H9 (cell line): ENCODE data around the gene MOB4. TPM values are rescaled to one million over a fixed set of nuclear protein-coding genes. Genes with fewer than 3 reads are reported as not detected.

ENCODE experiments used
- DNase-seq: peaks from one replicate; pipeline ENCODE4 v3.0.0-alpha.2; 2017
- H2AFZ ChIP-seq: one replicate; pipeline ENCODE4 v1.6.1; 2013; ENCODE audit warnings: mild to moderate bottlenecking, low read length, control low read depth, moderate library complexity
- H2AK5ac ChIP-seq: 2 replicates; pipeline ENCODE4 v1.6.1; 2013; ENCODE audit warnings: low read length, control low read depth, mixed read lengths; ENCODE audit not compliant: insufficient read length
- H2BK120ac ChIP-seq: one replicate; pipeline ENCODE4 v1.6.1; 2013; ENCODE audit warnings: low read depth, mild to moderate bottlenecking, low read length, control low read depth, inconsistent platforms; ENCODE audit not compliant: poor library complexity, severe bottlenecking
- H2BK12ac ChIP-seq: 2 replicates; pipeline ENCODE4 v1.6.1; 2013; ENCODE audit warnings: low read length, control low read depth, mixed read lengths, low read depth; ENCODE audit not compliant: insufficient read length
- H2BK15ac ChIP-seq: 2 replicates; pipeline ENCODE4 v1.6.1; 2013; ENCODE audit warnings: low read depth, low read length, control low read depth
- H2BK20ac ChIP-seq: one replicate; pipeline ENCODE4 v1.6.1; 2013; ENCODE audit warnings: low read depth, mild to moderate bottlenecking, low read length, control low read depth, inconsistent platforms; ENCODE audit not compliant: poor library complexity, severe bottlenecking
- H2BK5ac ChIP-seq: 2 replicates; pipeline ENCODE4 v1.6.1; 2013; ENCODE audit warnings: low read length, control low read depth, mixed read lengths; ENCODE audit not compliant: insufficient read length
- H3K14ac ChIP-seq: 2 replicates; pipeline ENCODE4 v1.6.1; 2013; ENCODE audit warnings: low read length, control low read depth; ENCODE audit not compliant: insufficient read depth
- H3K18ac ChIP-seq: 2 replicates; pipeline ENCODE4 v1.6.1; 2013; ENCODE audit warnings: low read depth, mild to moderate bottlenecking, mixed read lengths, low read length, control low read depth; ENCODE audit not compliant: insufficient read length
- H3K23ac ChIP-seq: 2 replicates; pipeline ENCODE4 v1.6.1; 2013; ENCODE audit warnings: low read length, control low read depth, mixed read lengths, low read depth; ENCODE audit not compliant: insufficient read length
- H3K23me2 ChIP-seq: 2 replicates; pipeline ENCODE4 v1.6.1; 2013; ENCODE audit warnings: low read depth, mild to moderate bottlenecking, mixed read lengths, low read length, control low read depth; ENCODE audit not compliant: insufficient read length, poor library complexity, severe bottlenecking
- H3K27ac ChIP-seq: 2 replicates; pipeline ENCODE4 v1.5.1; 2013; ENCODE audit warnings: low read length, control low read depth, mixed read lengths, low read depth; ENCODE audit not compliant: insufficient read length
- H3K27me3 ChIP-seq: 2 replicates; pipeline ENCODE4 v1.6.1; 2013; ENCODE audit warnings: low read length, control low read depth, inconsistent platforms; ENCODE audit not compliant: insufficient read depth
- H3K4ac ChIP-seq: 2 replicates; pipeline ENCODE4 v1.6.1; 2013; ENCODE audit warnings: low read depth, mild to moderate bottlenecking, control low read depth, inconsistent platforms, low read length, moderate library complexity
- H3K4me1 ChIP-seq: 2 replicates; pipeline ENCODE4 v1.6.1; 2013; ENCODE audit warnings: low read length, control low read depth, inconsistent platforms; ENCODE audit not compliant: insufficient read depth
- H3K4me2 ChIP-seq: 2 replicates; pipeline ENCODE4 v1.6.1; 2013; ENCODE audit warnings: low read length, control low read depth, mixed read lengths; ENCODE audit not compliant: insufficient read length, insufficient read depth
- H3K56ac ChIP-seq: 2 replicates; pipeline ENCODE4 v1.6.1; 2013; ENCODE audit warnings: low read depth, mild to moderate bottlenecking, mixed read lengths, low read length, control low read depth; ENCODE audit not compliant: insufficient read length
- H3K79me1 ChIP-seq: 2 replicates; pipeline ENCODE4 v1.6.1; 2013; ENCODE audit warnings: low read depth, mild to moderate bottlenecking, moderate library complexity, low read length, control low read depth, inconsistent platforms; ENCODE audit not compliant: insufficient read depth, poor library complexity, severe bottlenecking
- H3K79me2 ChIP-seq: 2 replicates; pipeline ENCODE4 v1.6.1; 2013; ENCODE audit warnings: low read length, control low read depth, inconsistent platforms; ENCODE audit not compliant: insufficient read depth
- H3K9ac ChIP-seq: 2 replicates; pipeline ENCODE4 v1.6.1; 2013; ENCODE audit warnings: low read length, control low read depth, mixed read lengths; ENCODE audit not compliant: insufficient read length; ENCODE audit errors: extremely low read depth
- H3K9me3 ChIP-seq: one replicate; pipeline ENCODE4 v1.6.1; 2013; ENCODE audit warnings: low read depth, low read length, inconsistent platforms; ENCODE audit not compliant: control insufficient read depth
- H3T11ph ChIP-seq: one replicate; pipeline ENCODE4 v1.6.1; 2013; ENCODE audit warnings: mild to moderate bottlenecking, low read length, control low read depth, inconsistent platforms
- H4K20me1 ChIP-seq: one replicate; pipeline ENCODE4 v1.6.1; 2013; ENCODE audit not compliant: control insufficient read depth, insufficient read length, insufficient read depth
- H4K5ac ChIP-seq: 2 replicates; pipeline ENCODE4 v1.6.1; 2013; ENCODE audit warnings: low read depth, mild to moderate bottlenecking, mixed read lengths, low read length, control low read depth; ENCODE audit not compliant: insufficient read length
- H4K8ac ChIP-seq: replicated peaks from 2 replicates; pipeline ENCODE4 v1.6.1; 2013; ENCODE audit warnings: low read length, control low read depth, mixed read lengths, low read depth; ENCODE audit not compliant: insufficient read length
- H4K91ac ChIP-seq: 2 replicates; pipeline ENCODE4 v1.6.1; 2013; ENCODE audit warnings: low read depth, mild to moderate bottlenecking, moderate library complexity, mixed read lengths, low read length, control low read depth; ENCODE audit not compliant: insufficient read length
- H3K27ac Mint-ChIP-seq, 3 experiments: 2 replicates in 2 of 3; 3 replicates in 1 of 3; pipeline ENCODE4 v1.8.0; 2020 to 2021; ENCODE audit warnings: mixed read lengths in 3 of 3, mild to moderate bottlenecking in 1 of 3, moderate library complexity in 1 of 3
- H3K27me3 Mint-ChIP-seq: 2 replicates; pipeline ENCODE4 v1.8.0; 2021; ENCODE audit warnings: low read depth, mild to moderate bottlenecking, moderate library complexity, mixed read lengths
- H3K36me3 Mint-ChIP-seq, 3 experiments: 2 replicates in 2 of 3; 3 replicates in 1 of 3; pipeline ENCODE4 v1.8.0; 2020 to 2021; ENCODE audit warnings: low read depth in 3 of 3, mixed read lengths in 3 of 3; ENCODE audit not compliant: insufficient read depth in 1 of 3
- H3K4me1 Mint-ChIP-seq, 2 experiments: 2 replicates each; pipeline ENCODE4 v1.8.0; 2020; ENCODE audit warnings: mixed read lengths in 2 of 2
- H3K4me3 Mint-ChIP-seq, 2 experiments: 2 replicates in 1 of 2; 3 replicates in 1 of 2; pipeline ENCODE4 v1.8.0; 2020 to 2021; ENCODE audit warnings: mild to moderate bottlenecking in 2 of 2, mixed read lengths in 2 of 2, moderate library complexity in 1 of 2
- H3K9me3 Mint-ChIP-seq, 2 experiments: 2 replicates in 1 of 2; 3 replicates in 1 of 2; pipeline ENCODE4 v1.8.0; 2020; ENCODE audit warnings: mild to moderate bottlenecking in 2 of 2, mixed read lengths in 2 of 2, moderate library complexity in 1 of 2
- CTCF ChIP-seq: fragments of 200-600 bp; sonication (generic); conservative IDR thresholded peaks from 3 replicates; pipeline ENCODE4 v1.8.0; 2021; ENCODE audit warnings: antibody characterized with exemption, mild to moderate bottlenecking
- WGBS: extraction: QIAGEN DNeasy Blood & Tissue Kit; methylation state at CpG from one replicate; pipeline ENCODE4 v1.1.7; 2013; ENCODE audit warnings: missing lambda C conversion rate, low lambda C conversion rate, mixed read lengths; ENCODE audit not compliant: insufficient read length; ENCODE audit errors: extremely low coverage; 5-methylcytosine and 5-hydroxymethylcytosine counted together
- total RNA-seq: library from RNA; stranded (reverse); gene quantifications from 2 replicates; pipeline ENCODE4 v1.2.1, GENCODE V29; 2021

Gene MOB4
- total RNA-seq, 1 experiment from 2014 or later: 57.6 TPM

- Histone ChIP-seq H3K27ac (no peak overlapping the region), H3T11ph (no peak overlapping the region), H4K8ac (no peak overlapping the region), H2BK120ac (no peak overlapping the region), H3K9me3 (no peaks in the 10 kb centered on the region), H2BK15ac (no peak overlapping the region), H3K4me2 (no peak overlapping the region), H3K23me2 (no peaks in the 10 kb centered on the region), H3K23ac (no peak overlapping the region), H2BK12ac (no peak overlapping the region), H3K9ac (no peak overlapping the region), H4K20me1 (no peaks in the 10 kb centered on the region), H3K56ac (no peak overlapping the region), H3K14ac (no peak overlapping the region), H3K79me1 (no peaks in the 10 kb centered on the region), H4K5ac (no peak overlapping the region), H3K4ac (no peak overlapping the region), H3K4me1 (no peaks in the 10 kb centered on the region; the same call in 1 of the 2 replicates), H2AFZ (no peak overlapping the region), H3K27me3 (no peaks in the 10 kb centered on the region), H3K79me2 (peaks cover 19% of the 10 kb centered on the region; the same call in 1 of the 2 replicates), H2BK5ac (no peak overlapping the region), H2BK20ac (no peak overlapping the region), H3K18ac (no peak overlapping the region), H2AK5ac (no peak overlapping the region), H4K91ac (no peak overlapping the region)
- H3K9me3 Mint-ChIP-seq: no peaks in the 10 kb centered on the region; a peak in 1 of 5 replicates
- DNase-seq: no peak
- WGBS: no CpG with 5 or more reads among the region's 2 CpGs
- peaks cover 10 to 14% of the 10 kb centered on the region in 2 experiments for H3K4me1 Mint-ChIP-seq
- no peak overlapping the region; a peak in 1 of 5 replicates for H3K4me3 Mint-ChIP-seq
- no peak overlapping the region for H3K27ac Mint-ChIP-seq
- peaks cover 34 to 52% (median 46%) of the 10 kb centered on the region in 3 experiments for H3K36me3 Mint-ChIP-seq
- no peaks in the 10 kb centered on the region for H3K27me3 Mint-ChIP-seq
- TF ChIP-seq CTCF: no peak
Measured at GRCh38 chr2:197504000-197504399, 11.9 kb upstream of the MOB4 start.
